Nephron (organoid): ENCODE results near the gene RSRC1.

Source experiments
- H3K27ac Mint-ChIP-seq, 3 experiments: 2 replicates each; pipeline ENCODE4 v1.8.0; 2020; ENCODE audit warnings: mixed read lengths in 3 of 3, mild to moderate bottlenecking in 2 of 3, moderate library complexity in 1 of 3
- H3K27me3 Mint-ChIP-seq: 2 replicates; pipeline ENCODE4 v1.8.0; 2021; ENCODE audit warnings: low read depth, mild to moderate bottlenecking, moderate library complexity, mixed read lengths
- H3K36me3 Mint-ChIP-seq: 2 replicates; pipeline ENCODE4 v1.8.0; 2020; ENCODE audit warnings: low read depth, mixed read lengths
- H3K4me1 Mint-ChIP-seq: 2 replicates; pipeline ENCODE4 v1.8.0; 2020; ENCODE audit warnings: mixed read lengths
- H3K4me3 Mint-ChIP-seq, 3 experiments: 2 replicates each; pipeline ENCODE4 v1.8.0; 2020; ENCODE audit warnings: mild to moderate bottlenecking in 3 of 3, mixed read lengths in 3 of 3, moderate library complexity in 2 of 3
- H3K9me3 Mint-ChIP-seq: 2 replicates; pipeline ENCODE4 v1.8.0; 2020; ENCODE audit warnings: mixed read lengths
- TF ChIP-seq, protein P1 (sequence below), 3 experiments: fragments of 200-600 bp; sonication (generic); IDR thresholded peaks; one replicate each; pipeline ENCODE4 v1.5.0; 2021; ENCODE audit warnings: antibody characterized with exemption in 3 of 3; ENCODE audit not compliant: unreplicated experiment in 3 of 3

The RSRC1 gene

DNA sequence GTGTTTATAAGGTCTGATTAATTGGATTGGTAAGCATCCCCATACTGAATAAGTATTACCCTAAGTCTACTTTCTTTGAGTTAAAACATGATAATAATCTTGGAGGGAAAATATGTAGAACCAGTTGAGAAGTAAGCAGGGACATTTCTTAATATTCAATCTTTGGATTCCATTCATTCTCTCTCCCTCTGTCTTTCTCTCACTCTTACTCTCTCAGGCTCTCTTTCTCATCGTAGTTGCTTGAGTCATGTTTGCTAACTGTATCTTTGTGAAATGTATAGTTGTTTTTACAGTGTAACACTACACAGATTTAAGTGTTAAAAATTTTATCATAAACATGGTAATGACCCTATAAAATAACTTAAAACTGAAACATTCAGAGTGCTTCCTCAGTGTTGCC lies 163.8 kb downstream of the RSRC1 start:
- Mint-ChIP-seq H3K4me1 (no peaks in the 10 kb centered on the region), H3K27me3 (no peaks in the 10 kb centered on the region), H3K36me3 (peaks cover 13% of the 10 kb centered on the region), H3K4me3 (no peak overlapping the region), H3K27ac (no peak overlapping the region), H3K9me3 (peaks cover 2% of the 10 kb centered on the region)
- TF ChIP-seq, protein P1, sequence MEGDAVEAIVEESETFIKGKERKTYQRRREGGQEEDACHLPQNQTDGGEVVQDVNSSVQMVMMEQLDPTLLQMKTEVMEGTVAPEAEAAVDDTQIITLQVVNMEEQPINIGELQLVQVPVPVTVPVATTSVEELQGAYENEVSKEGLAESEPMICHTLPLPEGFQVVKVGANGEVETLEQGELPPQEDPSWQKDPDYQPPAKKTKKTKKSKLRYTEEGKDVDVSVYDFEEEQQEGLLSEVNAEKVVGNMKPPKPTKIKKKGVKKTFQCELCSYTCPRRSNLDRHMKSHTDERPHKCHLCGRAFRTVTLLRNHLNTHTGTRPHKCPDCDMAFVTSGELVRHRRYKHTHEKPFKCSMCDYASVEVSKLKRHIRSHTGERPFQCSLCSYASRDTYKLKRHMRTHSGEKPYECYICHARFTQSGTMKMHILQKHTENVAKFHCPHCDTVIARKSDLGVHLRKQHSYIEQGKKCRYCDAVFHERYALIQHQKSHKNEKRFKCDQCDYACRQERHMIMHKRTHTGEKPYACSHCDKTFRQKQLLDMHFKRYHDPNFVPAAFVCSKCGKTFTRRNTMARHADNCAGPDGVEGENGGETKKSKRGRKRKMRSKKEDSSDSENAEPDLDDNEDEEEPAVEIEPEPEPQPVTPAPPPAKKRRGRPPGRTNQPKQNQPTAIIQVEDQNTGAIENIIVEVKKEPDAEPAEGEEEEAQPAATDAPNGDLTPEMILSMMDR (IDR thresholded peaks at IDR 0.05; ENCODE audit: unreplicated experiment in 3 of 3) = no peak

DNA sequence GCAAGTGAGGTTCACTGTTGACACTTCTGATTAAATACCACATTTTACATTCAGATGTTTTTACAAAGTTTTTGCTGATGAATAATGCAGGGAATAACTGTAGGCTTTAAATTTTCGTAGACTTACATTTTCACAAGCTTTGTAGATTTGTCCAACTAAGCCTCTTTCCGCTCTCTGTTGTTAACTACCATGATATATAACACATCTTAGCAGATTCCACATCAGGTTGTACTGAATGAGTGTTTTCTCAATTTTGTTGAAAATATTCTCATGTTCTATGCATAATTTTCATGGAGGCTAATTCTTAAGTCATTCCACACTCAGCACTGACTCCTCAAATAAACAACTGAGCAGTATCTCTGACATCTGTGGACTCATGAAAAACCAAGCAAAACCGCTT lies 168.3 kb downstream of the RSRC1 start:
- TF ChIP-seq, protein P1 (IDR thresholded peaks at IDR 0.05; ENCODE audit: unreplicated experiment in 3 of 3) = no peak

DNA sequence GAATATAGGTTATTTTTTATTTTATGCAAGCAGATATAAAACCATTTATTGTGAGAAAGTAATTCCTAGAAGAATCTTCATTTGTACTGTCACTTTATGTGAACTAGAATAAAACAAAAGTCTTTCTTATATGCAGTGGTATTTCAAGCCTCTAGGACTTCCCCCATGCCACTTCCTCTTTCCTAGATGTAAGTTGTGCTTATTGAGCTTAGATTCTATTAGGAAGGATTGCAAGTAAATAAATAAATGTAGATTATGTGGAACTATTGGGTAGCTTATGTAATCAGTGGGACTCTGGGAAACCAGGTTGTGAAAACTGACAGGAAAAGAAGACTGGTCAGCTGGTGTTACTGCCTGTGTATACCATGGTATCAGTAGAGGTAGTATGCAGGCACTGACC lies 169.7 kb downstream of the RSRC1 start:
- TF ChIP-seq, protein P1 (IDR thresholded peaks at IDR 0.05; ENCODE audit: unreplicated experiment in 3 of 3) = no peak
- Mint-ChIP-seq H3K27ac (no peak overlapping the region), H3K27me3 (no peaks in the 10 kb centered on the region), H3K4me1 (no peaks in the 10 kb centered on the region), H3K36me3 (peaks cover 14% of the 10 kb centered on the region), H3K9me3 (peaks cover 2% of the 10 kb centered on the region), H3K4me3 (no peak overlapping the region)

More for the DNA sequence above, 168.3 kb downstream of the RSRC1 start:
- Mint-ChIP-seq H3K4me1 (no peaks in the 10 kb centered on the region), H3K9me3 (peaks cover 2% of the 10 kb centered on the region), H3K27me3 (no peaks in the 10 kb centered on the region), H3K36me3 (peaks cover 14% of the 10 kb centered on the region), H3K27ac (no peak overlapping the region), H3K4me3 (no peak overlapping the region)

DNA sequence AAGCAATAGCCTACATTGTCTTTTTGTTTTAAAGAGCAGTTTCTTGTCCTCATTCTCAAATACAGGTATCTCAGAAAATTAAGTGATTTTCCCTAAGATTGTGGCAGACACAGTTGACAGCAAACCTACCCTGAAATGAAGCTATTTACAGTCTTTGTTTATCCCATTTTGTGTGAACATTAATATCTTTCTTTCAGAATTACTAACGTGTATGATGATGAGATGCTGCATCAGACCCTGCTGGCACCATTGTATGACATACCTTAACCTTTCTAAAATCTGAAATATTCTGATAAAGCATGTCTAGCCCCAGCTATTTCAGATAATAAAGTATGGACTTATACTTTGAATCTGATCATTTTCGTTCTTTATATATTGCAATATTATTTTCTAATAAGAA lies 185.9 kb downstream of the RSRC1 start:
- H3K4me3 Mint-ChIP-seq = no peak overlapping the region

DNA sequence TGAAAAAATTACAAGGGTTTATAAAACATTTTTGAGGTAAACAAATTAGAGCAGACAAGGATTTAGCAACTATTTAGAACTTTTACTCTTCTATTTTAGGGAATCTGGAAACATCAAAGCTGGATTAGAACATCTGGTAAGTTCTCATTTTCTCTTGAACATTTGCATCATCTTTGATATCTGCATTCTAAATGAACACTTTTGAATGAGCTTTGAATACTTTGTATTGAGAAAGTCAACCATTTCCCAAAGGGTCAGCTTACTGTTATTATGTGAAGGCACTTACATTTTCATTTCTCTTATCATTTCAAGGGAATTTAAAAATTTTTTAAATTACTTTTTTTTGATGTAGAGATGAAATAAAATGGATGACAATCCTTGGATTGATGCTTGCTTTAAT lies 188.1 kb downstream of the RSRC1 start:
- no peak overlapping the region for H3K4me3 Mint-ChIP-seq
- no peaks in the 10 kb centered on the region for H3K27me3 Mint-ChIP-seq
- TF ChIP-seq, protein P1 (IDR thresholded peaks at IDR 0.05; ENCODE audit: unreplicated experiment in 3 of 3) = no peak
- no peaks in the 10 kb centered on the region for H3K9me3 Mint-ChIP-seq
- no peaks in the 10 kb centered on the region for H3K36me3 Mint-ChIP-seq
- no peak overlapping the region for H3K27ac Mint-ChIP-seq
- no peaks in the 10 kb centered on the region for H3K4me1 Mint-ChIP-seq

More for the DNA sequence above, 185.9 kb downstream of the RSRC1 start:
- no peaks in the 10 kb centered on the region for H3K4me1 Mint-ChIP-seq
- no peaks in the 10 kb centered on the region for H3K36me3 Mint-ChIP-seq
- H3K27me3 Mint-ChIP-seq = no peaks in the 10 kb centered on the region
- TF ChIP-seq, protein P1 (IDR thresholded peaks at IDR 0.05; ENCODE audit: unreplicated experiment in 3 of 3) = no peak
- no peak overlapping the region for H3K27ac Mint-ChIP-seq
- no peaks in the 10 kb centered on the region for H3K9me3 Mint-ChIP-seq

DNA sequence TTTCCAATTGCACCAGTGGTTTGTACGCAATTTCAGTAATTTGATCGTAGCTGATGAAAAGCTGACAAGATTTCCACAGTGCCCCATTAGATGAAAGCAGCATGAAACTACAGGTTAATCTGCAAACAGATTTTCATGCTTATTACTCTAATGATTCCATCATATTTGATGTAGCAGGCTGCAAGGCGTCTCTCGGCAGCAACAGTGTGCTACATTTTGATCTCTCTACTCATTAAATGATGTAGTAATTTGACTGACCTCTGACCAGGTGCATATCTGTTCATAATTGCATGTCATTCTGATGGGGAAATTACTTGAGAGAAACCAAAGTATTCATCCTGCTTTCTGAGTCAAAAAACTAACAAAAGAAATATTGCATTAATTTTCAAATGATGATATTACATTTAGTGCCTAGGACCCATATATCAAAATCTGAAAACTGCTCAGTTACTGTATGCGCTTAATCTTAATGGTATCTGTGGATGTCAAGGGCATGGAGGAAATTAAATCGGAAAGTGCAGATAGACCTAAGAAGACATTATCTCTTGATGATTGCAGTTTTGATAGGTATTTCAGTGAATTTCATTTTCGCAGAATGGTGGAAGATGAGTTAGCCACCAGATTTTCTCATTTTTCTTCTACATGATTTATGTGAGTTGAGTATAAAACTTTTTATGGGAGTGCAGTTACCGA lies 198.5 kb downstream of the RSRC1 start:
- no peaks in the 10 kb centered on the region for H3K9me3 Mint-ChIP-seq
- H3K27ac Mint-ChIP-seq = no peak overlapping the region
- H3K36me3 Mint-ChIP-seq = no peaks in the 10 kb centered on the region
- TF ChIP-seq, protein P1 (IDR thresholded peaks at IDR 0.05; ENCODE audit: unreplicated experiment in 3 of 3) = no peak
- no peak overlapping the region for H3K4me3 Mint-ChIP-seq
- H3K27me3 Mint-ChIP-seq = no peaks in the 10 kb centered on the region
- H3K4me1 Mint-ChIP-seq = no peaks in the 10 kb centered on the region
